GM21619 (cell line): ENCODE measurements around the gene SLC2A5.
"Not testable (repeated sequence)": the region's sequence is repeated elsewhere in the genome, so short reads cannot be mapped to it uniquely, and the experiment has no call there.

Experiments used
- ATAC-seq: cut with Tn5 transposase; IDR thresholded peaks from one replicate; pipeline ENCODE4 v1.9.1; 2021; ENCODE audit not compliant: unreplicated experiment

Gene SLC2A5

DNA sequence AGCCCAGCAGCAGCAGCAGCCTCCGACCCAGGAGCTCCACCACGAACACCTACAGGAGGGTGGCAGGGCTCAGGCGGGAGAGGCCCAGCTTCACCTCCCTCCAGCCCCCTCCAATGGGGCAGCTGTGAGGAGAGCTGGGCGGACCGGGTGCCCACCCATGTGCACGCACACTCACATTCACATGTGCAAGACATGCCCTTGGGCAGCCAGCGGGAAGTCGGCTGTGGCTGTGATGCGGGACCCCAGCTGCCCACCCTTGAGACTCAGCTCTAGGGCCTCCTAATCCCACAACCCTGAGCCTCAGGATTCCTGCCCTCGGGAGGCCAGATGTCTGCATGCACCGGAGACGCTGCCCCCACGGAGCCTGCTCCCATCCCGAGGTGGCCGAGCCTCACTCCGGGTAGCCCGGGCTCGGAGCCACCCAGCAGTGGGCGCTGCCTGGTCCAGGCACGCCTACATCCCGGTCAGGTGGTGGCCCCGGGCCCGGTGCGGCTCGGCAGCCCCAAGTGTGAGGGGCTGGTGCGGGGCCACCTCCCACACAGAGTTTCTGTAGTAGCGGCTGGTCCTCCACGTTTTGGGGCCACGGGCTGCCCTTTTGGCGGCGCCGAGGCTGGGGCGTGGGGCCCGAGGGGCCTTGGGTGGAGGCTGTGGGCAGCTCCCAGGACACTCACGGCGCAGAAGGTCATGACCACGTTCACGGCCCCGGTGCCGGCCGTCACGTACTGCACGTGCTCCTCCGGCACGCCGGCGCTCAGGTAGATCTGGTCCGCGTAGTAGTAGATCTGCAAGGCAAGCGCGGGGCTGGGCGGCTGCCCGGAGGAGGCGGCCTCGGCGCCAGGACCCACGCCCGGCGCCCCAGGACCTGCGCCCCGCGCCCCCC, 30.3 kb downstream of the SLC2A5 start:
- no peak for ATAC-seq

DNA sequence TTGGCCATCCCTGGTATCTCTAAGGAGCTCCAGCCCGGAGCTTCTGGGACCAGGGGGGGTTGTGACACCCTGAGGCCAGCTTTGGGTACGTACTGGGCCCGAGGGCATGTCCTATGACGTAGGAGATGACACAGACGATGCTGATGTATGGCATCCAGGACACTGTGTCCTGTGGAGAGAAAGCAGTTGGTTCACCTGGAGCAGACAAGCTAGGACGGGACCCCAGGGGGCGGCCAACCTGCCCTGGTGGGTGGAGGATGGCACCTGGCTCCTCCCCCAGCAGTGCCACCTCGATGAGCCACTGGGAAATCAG, 31.1 kb downstream of the SLC2A5 start:
- ATAC-seq, result no peak

DNA sequence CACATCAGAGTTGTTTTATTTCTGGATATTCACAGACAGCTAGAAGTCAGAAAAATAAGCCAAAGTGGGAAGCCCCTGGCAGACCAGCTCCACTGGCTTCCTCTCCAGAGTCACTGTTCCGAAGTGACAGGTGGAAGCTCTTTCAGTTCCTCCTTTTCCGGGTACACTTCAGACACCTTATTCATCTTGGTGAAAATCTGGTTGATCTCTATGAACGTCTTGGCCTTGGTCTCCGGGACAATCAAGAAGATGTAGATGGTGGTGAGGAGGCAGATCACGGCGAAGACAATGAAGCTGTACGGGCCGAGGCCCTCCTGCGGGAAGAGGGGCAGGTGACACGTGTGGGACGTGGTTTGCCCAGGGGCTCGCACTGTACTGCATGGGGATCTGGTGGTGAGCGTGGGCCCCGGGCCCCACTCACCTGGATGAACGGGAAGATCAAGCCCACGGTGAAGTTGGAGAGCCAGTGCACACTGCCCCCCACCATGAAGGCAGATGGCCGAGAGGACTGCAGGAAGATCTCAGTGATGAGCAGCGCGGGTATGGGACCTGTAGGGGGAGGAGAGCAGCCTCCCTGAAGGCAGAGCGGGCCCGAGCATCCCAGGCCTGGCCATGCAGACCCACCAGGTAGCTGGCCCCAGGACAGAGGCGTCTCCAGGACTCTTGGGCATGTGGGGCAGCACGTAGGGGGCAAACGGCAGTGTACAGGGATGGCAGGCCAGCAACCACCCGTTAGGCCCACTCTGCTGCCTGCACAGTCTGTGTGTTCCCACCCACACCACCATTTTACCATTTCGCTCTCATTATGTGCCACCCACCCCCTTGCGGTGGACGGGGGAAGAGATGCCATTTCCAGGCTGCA, 31.7 kb downstream of the SLC2A5 start:
- no peak for ATAC-seq

DNA sequence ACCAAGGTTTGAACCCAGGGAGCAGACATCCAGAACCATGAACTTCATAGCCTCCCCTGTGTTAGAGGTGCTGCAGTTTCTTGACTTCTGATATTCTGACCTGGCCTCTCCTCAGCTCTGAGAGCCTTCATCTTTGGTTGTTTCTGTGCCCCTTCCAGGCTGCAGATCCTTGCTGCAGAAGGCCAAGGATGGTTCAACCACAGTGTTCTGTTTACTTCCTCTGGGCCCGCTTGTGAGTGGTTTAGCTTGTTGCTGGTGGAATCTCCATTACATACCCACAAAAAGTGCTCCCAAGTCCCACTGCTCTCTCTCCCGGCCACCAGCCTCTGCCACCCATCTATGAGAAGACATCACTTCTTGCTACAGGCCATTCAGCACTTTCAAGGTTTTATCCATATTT, 34.2 kb downstream of the SLC2A5 start:
- ATAC-seq, result no peak

DNA sequence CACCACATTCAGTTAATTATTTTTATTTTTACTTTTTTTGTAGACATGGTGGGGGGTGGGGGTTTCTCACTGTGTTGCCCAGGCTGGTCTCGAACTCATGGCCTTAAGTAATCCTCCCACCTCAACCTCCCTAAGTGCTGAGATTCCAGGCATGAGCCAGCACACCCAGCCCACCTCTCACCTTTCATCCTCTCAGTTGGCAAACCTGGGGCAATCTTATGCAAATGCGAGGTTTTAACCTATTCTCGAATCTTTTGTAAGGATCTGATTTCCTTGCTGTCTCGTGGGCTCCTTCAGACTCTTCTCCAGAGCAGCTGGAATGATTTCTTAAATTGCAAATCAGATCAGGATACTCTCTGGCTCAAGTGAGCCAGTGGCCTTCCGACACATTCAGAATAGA, 36.1 kb downstream of the SLC2A5 start:
- no peak for ATAC-seq

DNA sequence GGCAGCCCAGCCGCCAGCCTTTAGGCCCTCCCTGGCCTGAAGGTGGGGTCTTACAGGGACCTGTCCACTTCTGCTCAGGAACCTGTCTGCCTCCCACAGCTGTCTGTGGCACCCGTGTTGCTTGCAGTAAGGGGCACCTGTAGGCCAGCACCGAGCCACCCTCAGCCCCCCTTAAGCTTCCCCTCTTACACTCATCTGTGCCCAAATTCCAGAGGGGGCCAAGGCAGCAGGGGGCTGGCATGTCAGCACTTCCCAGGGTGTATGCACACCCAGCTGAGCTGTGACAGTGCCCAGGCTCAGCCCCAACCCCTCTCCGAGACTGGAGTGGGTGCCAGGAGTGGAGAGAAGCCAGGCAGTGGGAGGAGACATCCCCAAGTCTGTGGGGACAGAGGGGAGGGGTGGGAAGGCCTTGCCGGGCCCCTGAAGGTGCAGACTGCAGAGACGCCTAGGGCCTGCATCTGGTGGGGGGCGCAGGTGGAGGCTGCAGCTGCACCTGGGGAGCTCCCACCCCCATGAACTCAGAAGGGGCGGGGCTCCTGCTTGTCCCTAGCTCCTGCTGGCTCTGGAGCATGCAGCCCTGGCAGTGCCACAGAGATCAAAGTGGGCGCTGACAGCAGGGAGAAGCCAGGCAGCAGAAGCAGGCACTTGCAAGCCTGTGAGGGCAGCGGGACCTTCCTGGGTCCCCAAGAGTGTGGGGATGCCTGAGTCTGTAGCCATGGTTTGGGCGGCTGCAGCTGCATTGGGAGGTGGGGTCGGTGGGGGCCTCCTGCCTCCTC, 37.8 kb downstream of the SLC2A5 start:
- ATAC-seq, result no peak

DNA sequence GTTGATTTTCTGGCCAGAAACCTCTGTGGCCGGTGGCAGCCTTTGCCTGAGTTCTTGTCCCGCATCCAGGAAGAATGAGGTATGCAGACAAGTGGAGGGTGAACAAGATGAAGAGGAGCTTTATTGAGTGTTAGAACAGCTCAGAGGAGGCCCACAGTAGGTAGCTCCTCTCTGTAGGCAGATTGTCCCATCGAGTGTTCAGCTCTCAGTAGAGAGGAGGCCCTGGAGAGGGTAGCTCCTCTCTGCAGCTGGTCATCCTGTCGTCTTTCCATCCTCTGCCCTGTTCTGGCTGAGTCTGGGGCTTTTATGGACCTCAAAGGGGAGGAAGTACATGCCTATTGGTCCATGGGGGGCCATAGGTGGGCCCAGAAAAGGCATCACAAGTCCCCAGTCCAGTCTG, 38.4 kb downstream of the SLC2A5 start:
- ATAC-seq, result not testable (repeated sequence)

DNA sequence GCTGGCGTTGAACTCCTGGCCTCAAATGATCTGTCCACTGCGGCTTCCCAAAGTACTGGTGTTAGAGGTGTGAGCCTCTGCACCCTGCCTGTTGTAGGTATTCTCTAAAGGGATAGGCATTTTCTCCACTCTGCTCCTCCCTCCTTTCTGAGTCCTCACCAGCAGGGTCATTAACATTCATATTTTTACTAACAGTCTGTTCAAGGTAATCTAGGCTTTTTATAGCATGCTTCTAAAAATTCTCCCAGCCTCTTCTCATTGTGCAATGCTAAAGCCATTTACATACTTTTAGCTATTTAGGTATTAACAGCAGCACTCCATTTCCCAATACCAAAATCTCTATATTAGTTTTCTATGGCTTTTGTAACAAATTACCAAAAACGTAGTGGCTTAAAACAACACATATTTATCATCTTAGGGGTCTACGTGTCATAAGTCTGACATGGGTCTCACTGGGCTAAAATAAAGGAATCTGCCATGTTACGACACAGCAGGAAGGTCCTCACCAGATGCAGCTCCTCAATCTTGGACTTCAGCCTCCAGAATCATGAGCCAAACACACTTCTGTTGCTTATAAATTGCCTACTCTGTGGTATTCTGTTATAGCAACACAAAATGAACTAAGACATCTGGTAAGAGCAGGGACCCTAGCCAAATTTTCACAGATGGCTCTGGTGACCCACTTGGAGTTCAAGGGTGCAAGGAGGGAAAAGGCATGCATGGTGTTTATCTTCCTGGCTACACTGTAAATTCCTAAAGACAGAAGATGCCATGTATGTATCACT, 40.3 kb downstream of the SLC2A5 start:
- no peak for ATAC-seq

DNA sequence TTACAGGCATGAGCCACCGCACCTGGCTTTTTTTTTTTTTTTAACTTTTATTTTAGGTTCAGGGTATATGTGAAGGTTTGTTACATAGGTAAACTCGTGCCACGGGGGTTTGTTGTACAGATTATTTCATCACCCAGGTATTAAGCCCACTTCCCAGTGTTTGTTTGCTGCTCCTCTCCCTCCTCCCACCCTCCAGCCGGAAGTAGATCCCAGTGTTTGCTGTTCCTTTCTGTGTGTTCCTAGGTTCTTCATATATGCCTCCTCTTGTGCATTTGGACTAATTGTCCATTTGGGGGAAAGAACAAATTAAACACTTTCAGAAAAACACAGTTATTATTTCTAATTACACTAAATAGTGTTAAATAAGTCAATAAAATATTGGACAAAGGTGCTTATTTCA, 42.1 kb downstream of the SLC2A5 start:
- no peak for ATAC-seq

DNA sequence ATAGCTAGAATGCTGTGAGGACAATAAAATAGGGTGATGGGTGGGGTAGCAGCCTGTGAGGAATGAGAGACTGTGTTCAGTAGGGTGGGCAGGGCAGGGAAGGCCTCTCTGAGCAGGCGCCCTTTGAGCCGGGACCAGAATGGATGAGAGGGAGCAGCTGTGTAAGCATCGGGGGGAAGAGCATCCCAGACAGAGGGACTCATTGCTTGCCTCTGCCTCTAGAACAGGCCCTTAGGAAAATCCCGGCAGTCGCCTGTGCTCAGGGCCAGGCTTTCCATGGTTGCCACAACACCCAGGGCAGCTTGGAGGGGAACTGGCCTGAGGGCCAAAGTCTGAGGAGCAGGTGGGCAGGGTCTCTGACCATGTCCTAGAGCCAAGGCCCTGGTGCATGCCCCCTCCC, 44.0 kb downstream of the SLC2A5 start:
- ATAC-seq, result no peak

DNA sequence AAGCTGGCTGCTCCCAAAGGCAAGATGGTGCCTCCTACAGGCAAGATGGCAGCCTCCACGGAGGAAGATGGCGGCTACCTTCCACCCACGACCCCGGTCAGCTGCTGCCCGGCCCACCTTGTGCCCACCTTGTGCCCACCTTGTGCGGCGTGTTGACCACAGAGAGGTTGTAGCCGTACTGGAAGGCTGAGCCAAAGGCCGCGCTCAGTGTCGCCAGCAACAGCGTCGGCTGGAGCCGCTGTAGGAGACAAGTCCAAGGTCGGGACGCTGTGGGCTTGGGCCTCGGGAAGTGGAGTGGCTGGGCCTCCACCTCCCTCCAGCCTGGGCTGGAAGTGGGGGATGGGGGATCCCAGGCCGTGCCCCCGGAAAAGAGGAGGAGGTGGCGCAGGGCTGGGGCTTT, 44.6 kb downstream of the SLC2A5 start:
- ATAC-seq, result no peak

DNA sequence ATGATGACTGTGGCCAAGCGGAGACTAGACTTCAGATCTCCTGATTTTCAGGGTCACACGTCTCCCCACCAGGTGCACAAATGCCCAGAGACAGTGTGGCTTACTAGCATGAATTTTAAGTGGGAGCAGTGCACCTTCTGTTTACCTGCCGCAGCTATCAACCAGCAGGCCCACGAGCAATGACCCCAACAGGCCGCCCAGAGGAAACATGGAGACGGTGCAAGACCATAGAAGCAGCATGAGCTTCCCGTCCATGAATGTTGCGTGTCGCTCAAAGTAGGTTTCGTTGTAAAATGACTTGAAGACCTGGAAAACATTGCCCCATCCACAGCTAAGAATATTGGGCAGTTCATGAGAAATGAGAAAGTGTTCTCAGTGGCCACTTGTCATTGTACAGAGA, 46.7 kb downstream of the SLC2A5 start:
- no peak for ATAC-seq

DNA sequence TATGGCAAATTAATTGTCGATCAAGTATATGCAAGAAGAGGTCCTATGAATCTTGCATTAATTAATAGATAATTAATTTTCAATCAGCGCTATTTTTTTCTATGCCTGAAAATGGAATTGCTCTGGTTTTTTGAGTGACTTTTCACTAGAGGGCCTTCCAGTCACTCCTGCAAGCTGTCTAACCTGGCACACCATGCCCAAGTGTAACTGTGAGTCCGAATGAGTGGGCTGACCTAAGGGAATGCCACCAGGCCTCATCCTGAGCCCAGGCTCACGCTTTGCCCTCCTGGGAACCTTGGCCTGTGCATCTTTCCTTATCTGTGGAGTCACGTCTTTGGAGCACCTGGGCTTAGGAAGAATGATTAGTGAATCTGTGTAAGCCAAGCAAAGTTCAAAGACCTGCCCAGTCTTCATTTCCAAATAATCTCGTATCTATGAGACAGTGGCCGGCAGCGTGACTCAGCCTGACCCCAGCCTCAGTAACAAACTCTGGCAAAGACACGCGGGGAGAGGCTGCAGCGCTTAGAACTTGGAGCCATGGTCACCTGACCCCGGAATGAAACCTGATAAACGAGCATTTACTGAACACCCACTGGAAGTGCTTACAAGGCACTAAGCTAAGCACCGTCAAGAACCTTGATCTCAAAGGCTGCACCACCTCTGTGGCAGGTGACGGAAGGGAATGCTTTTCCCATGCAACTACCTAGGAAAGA, 47.3 kb downstream of the SLC2A5 start:
- not testable (repeated sequence) for ATAC-seq

DNA sequence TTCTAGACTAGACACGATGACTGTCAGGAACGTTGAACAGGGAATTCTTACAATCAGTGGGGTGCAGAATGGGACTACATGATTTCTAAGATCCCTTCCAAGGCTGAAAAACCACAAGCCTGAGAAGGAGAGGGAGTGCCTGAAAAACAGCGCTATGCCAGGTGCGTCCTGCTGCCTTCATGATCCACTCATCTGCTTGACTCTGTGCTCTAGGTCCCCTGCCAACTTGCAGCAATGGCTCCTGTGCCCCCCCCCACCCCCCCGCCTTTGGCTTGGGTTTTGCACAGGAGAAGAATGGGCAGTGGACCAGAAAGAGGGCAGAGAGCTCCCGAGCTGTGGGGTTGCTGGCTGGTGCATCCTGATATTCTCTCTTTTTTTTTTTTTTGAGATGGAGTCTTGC, 49.1 kb downstream of the SLC2A5 start:
- ATAC-seq, result no peak

DNA sequence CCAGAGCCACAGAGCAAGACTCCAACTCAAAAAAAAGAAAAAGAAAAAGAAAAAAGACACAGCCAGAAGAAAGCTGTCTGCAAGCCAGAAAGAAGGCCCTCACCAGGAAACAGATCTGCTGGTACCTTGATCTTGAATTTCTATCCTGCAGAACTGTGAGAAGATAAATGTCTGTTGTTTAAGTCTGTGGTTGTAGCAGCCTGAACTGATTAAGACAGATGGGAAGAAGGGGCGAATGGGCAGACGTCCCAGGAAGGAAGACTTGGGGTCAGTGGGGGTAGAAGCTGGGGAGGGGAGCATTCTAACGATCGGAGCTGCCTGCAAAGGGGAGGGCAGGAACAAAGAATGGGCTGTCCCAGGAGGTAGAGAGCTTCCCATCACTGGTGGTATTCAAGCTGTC, 49.5 kb downstream of the SLC2A5 start:
- ATAC-seq, result no peak

DNA sequence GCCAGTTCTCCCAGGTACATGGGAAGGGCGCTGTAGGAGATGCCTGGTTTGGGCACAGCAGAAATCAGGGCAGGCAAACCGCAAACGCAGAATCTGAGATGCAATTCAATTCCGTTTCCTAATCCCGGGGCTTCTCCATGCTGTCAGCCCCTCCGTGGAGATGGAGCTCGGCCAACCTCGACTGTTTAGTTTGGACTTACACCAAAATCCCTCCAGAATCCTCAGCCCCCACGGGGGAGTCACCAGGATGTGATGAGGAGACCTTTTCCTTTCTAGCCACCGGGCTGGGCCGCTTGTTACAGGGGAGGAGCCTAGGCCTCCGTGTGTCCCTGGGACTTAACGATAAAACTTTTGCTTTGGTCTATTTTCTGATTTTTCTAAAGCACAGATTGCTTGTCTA, 51.1 kb downstream of the SLC2A5 start:
- no peak for ATAC-seq

DNA sequence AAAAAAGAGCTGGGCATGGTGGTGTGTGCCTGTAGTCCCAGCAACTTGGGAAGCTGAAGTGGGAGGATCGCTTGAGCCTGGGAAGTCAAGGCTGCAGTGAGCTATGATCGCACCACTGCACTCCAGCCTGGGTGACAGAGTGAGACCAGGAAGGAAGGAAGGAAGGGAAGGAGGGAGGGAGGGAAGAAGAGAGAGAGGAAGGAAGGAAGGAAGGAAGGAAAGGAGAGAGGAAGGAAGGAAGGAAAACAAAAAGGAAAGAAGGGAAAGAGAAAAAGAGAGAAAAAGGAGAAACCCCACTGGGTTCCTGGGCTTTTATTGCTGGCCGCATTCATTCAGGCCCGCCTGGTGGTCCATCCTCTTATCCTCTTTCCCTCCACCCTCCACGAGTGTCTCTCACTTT, 53.0 kb downstream of the SLC2A5 start:
- ATAC-seq, result no peak

DNA sequence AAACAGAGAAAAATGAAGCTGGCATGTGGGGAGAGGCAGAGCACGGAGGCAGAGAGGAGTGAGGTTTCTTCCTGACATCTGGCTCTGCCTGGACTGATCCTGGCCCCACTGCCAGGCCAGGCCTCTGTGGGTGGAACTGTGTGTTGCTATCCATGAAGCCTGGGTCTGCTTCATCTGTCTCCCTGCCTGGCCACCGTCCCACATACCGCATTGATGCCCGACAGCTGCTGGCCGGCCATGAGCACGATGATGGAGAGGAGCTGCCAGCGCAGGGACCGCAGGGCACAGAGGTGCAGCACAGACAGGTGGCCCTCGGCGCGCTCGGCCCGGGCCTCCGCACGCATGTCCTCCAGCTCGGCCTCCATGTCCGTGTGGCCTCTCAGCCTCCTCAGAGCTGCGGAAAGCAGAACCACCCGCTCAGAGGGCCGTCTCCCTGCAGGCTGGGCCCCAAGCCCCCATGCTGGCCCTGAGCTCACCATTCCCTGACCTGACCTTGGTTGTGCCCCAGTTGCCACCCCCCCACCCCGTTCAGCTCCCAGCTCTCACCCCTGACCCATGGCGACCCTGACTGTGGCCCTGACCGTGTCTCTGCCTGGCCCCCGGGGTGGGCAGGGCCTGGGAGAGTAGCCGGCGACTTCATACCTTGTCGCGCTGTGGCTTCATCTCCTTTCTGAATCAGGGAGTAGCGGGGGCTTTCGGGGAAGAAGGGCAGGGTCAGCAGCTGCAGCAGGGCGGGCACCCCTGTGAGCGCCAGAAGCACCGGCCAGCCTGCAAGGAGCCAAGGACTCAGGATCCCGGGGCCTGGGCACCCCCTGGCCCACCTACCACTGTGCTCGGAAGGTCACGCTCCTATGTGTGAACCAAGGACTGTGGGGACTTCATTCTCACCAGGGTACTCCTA, 54.7 kb downstream of the SLC2A5 start:
- ATAC-seq, result no peak

DNA sequence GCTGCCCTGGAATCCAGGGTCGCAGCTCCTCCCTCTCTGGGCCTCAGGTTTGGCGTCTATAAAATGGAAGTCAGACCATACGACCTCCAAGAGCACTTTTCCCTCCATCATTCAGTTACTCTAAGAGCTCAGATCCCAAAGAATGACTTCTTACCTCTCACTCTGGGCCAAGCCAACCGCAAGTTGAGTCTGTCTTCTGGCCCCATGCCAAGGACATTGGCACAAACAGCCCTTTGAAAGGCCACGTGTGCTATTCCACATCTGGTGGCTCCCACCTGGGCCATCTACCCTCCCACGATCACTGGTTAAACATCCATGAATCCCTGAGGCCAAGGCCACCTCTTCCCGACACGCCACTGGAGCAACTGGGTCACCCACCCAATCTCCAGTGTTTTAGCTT, 55.6 kb downstream of the SLC2A5 start:
- ATAC-seq, result no peak
